SK-N-SH (cell line): Measurements from ENCODE around the gene MPP3. TPM values are rescaled to one million over a fixed set of nuclear protein-coding genes. Genes with fewer than 3 reads are reported as not detected.

Source experiments
- CTCF ChIA-PET: fragments of 300-600, 350-600 bp; formaldehyde crosslinking; extraction: SDS; loops from one replicate; lab custom pipeline; 2021; lab: Yijun Ruan, JAX
- POLR2A ChIA-PET: fragments of 350-600 bp; sonication (Branson Sonifier 250); formaldehyde crosslinking; extraction: SDS; loops from one replicate; lab custom pipeline; 2020; ENCODE audit warnings: antibody characterized with exemption, inconsistent platforms; lab: Yijun Ruan, JAX
- DNase-seq: peaks from one replicate; pipeline ENCODE4 v3.0.0; 2012
- H2AFZ ChIP-seq: fragments of 200-600 bp; sonication (generic); 2 replicates; pipeline ENCODE4 v1.8.1; 2016; ENCODE audit warnings: antibody characterized with exemption, mild to moderate bottlenecking, low read depth
- H3F3A ChIP-seq: fragments of 200-600 bp; sonication (generic); replicated peaks from 2 replicates; pipeline ENCODE3; 2016; ENCODE audit warnings: antibody characterized with exemption, mild to moderate bottlenecking; ENCODE audit not compliant: insufficient read depth
- H3K27ac ChIP-seq, 2 experiments: fragments of 200-500 bp in 1 of 2; fragments of 200-600 bp in 1 of 2; sonication (Bioruptor generic) in 1 of 2; sonication (generic), shearing (Covaris generic) in 1 of 2; 2 replicates each; pipeline versions ENCODE4 v1.5.1 to v1.6.1; 2014 to 2016; ENCODE audit warnings: low read depth in 2 of 2, inconsistent platforms in 1 of 2, low read length in 1 of 2, mild to moderate bottlenecking in 1 of 2, mixed read lengths in 1 of 2
- H3K27me3 ChIP-seq: fragments of 200-600 bp; sonication (generic), shearing (Covaris generic); 2 replicates; pipeline ENCODE4 v1.6.1; 2016; ENCODE audit warnings: mixed run types; ENCODE audit not compliant: insufficient read depth
- H3K36me3 ChIP-seq, 2 experiments: fragments of 200-500 bp in 1 of 2; fragments of 200-600 bp in 1 of 2; sonication (Bioruptor generic) in 1 of 2; sonication (generic) in 1 of 2; replicated peaks in 1 of 2; 2 replicates each; pipeline versions ENCODE3 to v1.5.1; 2014 to 2016; ENCODE audit warnings: low read length in 1 of 2, mild to moderate bottlenecking in 1 of 2; ENCODE audit not compliant: insufficient read depth in 2 of 2, control insufficient read depth in 1 of 2
- H3K4me1 ChIP-seq, 2 experiments: fragments of 200-500 bp in 1 of 2; fragments of 200-600 bp in 1 of 2; sonication (Bioruptor generic) in 1 of 2; sonication (generic), shearing (Covaris generic) in 1 of 2; 2 replicates each; pipeline versions ENCODE4 v1.5.1 to v1.6.1; 2014 to 2016; ENCODE audit warnings: low read depth in 1 of 2, low read length in 1 of 2, mixed run types in 1 of 2; ENCODE audit not compliant: insufficient read depth in 2 of 2, control insufficient read depth in 1 of 2
- H3K4me2 ChIP-seq: fragments of 200-600 bp; sonication (generic), shearing (Covaris generic); 2 replicates; pipeline ENCODE4 v1.6.1; 2017; ENCODE audit warnings: mixed run types
- H3K4me3 ChIP-seq, 2 experiments: fragments of 200-500 bp in 1 of 2; fragments of 200-600 bp in 1 of 2; sonication (Bioruptor generic) in 1 of 2; sonication (generic), shearing (Covaris generic) in 1 of 2; 2 replicates each; pipeline versions ENCODE4 v1.5.1 to v1.8.1; 2014 to 2016; ENCODE audit warnings: low read depth in 2 of 2, inconsistent platforms in 1 of 2, low read length in 1 of 2, mild to moderate bottlenecking in 1 of 2, mixed read lengths in 1 of 2, moderate library complexity in 1 of 2
- H3K79me2 ChIP-seq: fragments of 200-600 bp; sonication (generic); 2 replicates; pipeline ENCODE4 v1.8.1; 2017; ENCODE audit warnings: mild to moderate bottlenecking; ENCODE audit not compliant: insufficient read depth
- H3K9ac ChIP-seq: fragments of 200-600 bp; sonication (generic); 2 replicates; pipeline ENCODE4 v1.6.1; 2017; ENCODE audit warnings: mixed run types
- H3K9me2 ChIP-seq: fragments of 200-600 bp; sonication (generic); 2 replicates; pipeline ENCODE4 v1.6.1; 2017; ENCODE audit warnings: mixed run types
- H3K9me3 ChIP-seq: fragments of 200-600 bp; sonication (generic); 2 replicates; pipeline ENCODE4 v1.6.1; 2017; ENCODE audit warnings: mixed run types, mild to moderate bottlenecking, moderate library complexity
- H4K20me1 ChIP-seq: fragments of 200-600 bp; sonication (generic); 2 replicates; pipeline ENCODE4 v1.6.1; 2017; ENCODE audit warnings: mild to moderate bottlenecking, mixed run types; ENCODE audit not compliant: insufficient read depth
- CHD2 ChIP-seq: fragments of 150-350 bp; IDR thresholded peaks from 2 replicates; pipeline ENCODE4 v1.6.1; 2018; ENCODE audit warnings: low read length; ENCODE audit not compliant: partially characterized antibody
- ELF1 ChIP-seq: IDR thresholded peaks from 2 replicates; pipeline ENCODE4 v1.4.0; 2012
- FOSL2 ChIP-seq: IDR thresholded peaks from 2 replicates; pipeline ENCODE4 v1.4.0; 2012; ENCODE audit warnings: low read depth, mild to moderate bottlenecking, moderate library complexity, borderline replicate concordance
- FOXM1 ChIP-seq: IDR thresholded peaks from 2 replicates; pipeline ENCODE4 v1.4.0; 2012; ENCODE audit warnings: low read depth, mild to moderate bottlenecking
- GATA2 ChIP-seq: sonication (generic); formaldehyde crosslinking; IDR thresholded peaks from 2 replicates; pipeline ENCODE4 v1.5.0; 2020; ENCODE audit warnings: mild to moderate bottlenecking, missing genetic modification reagents
- JUND ChIP-seq: IDR thresholded peaks from 2 replicates; pipeline ENCODE4 v1.4.0; 2012
- MEF2A ChIP-seq: IDR thresholded peaks from 2 replicates; pipeline ENCODE4 v1.4.0; 2012; ENCODE audit warnings: low read depth, borderline replicate concordance
- MXI1 ChIP-seq: IDR thresholded peaks from 2 replicates; pipeline ENCODE4 v1.6.1; 2012; ENCODE audit warnings: mild to moderate bottlenecking, low read depth, low read length, improper control_type of control experiment
- NFIC ChIP-seq: IDR thresholded peaks from 2 replicates; pipeline ENCODE4 v1.4.0; 2012; ENCODE audit warnings: borderline replicate concordance
- NRF1 ChIP-seq: IDR thresholded peaks from 2 replicates; pipeline ENCODE4 v1.6.1; 2012; ENCODE audit warnings: low read depth, mild to moderate bottlenecking, low read length
- RAD21 ChIP-seq: IDR thresholded peaks from 2 replicates; pipeline ENCODE4 v1.6.1; 2012; ENCODE audit warnings: mild to moderate bottlenecking, low read length
- RXRA ChIP-seq: IDR thresholded peaks from 2 replicates; pipeline ENCODE4 v1.4.0; 2012; ENCODE audit warnings: low read depth, mild to moderate bottlenecking, borderline replicate concordance
- SIN3A ChIP-seq: IDR thresholded peaks from 2 replicates; pipeline ENCODE4 v1.6.1; 2012; ENCODE audit warnings: low read depth, mild to moderate bottlenecking, low read length, moderate library complexity, borderline replicate concordance
- SMC3 ChIP-seq: IDR thresholded peaks from 2 replicates; pipeline ENCODE4 v1.6.1; 2012; ENCODE audit warnings: low read depth, low read length, improper control_type of control experiment
- TAF1 ChIP-seq: IDR thresholded peaks from 2 replicates; pipeline ENCODE4 v1.6.1; 2012; ENCODE audit warnings: low read depth, mild to moderate bottlenecking, low read length, moderate library complexity, borderline replicate concordance
- TCF12 ChIP-seq: IDR thresholded peaks from 2 replicates; pipeline ENCODE4 v1.4.0; 2012
- YY1 ChIP-seq: IDR thresholded peaks from 2 replicates; pipeline ENCODE4 v1.4.0; 2012; ENCODE audit warnings: low read depth, mild to moderate bottlenecking
- whole genome bisulfite sequencing: methylation state at CpG from one replicate; pipeline ENCODE4 v1.1.6; 2017; ENCODE audit warnings: low lambda C conversion rate; 5-methylcytosine and 5-hydroxymethylcytosine counted together
- polyA plus RNA-seq, 3 experiments: library from polyadenylated mRNA; depleted of rRNA; stranded (reverse); fragments of >200 nt; gene quantifications; 2 replicates each; pipeline ENCODE4 v1.2.3, GENCODE V29; 2012
- TF ChIP-seq, protein P1 (sequence below): IDR thresholded peaks from 2 replicates; pipeline ENCODE4 v1.6.1; 2012; ENCODE audit warnings: mild to moderate bottlenecking, low read depth, low read length, moderate library complexity
- TF ChIP-seq, protein P2 (sequence below): IDR thresholded peaks from 2 replicates; pipeline ENCODE4 v1.4.0; 2012; ENCODE audit warnings: low read depth
- TF ChIP-seq, protein P3 (sequence below): fragments of 150-350 bp; IDR thresholded peaks from 2 replicates; pipeline ENCODE4 v1.6.1; 2016; ENCODE audit warnings: mild to moderate bottlenecking, low read depth, low read length
- TF ChIP-seq, protein P4 (sequence below): fragments of 150-350 bp; IDR thresholded peaks from 2 replicates; pipeline ENCODE4 v1.6.1; 2017; ENCODE audit warnings: antibody characterized with exemption, low read length, low read depth, borderline replicate concordance

MPP3 gene
- polyA plus RNA-seq, 1 of the 3 experiments (the other 2 are of a cell fraction), result 14.1 TPM

DNA sequence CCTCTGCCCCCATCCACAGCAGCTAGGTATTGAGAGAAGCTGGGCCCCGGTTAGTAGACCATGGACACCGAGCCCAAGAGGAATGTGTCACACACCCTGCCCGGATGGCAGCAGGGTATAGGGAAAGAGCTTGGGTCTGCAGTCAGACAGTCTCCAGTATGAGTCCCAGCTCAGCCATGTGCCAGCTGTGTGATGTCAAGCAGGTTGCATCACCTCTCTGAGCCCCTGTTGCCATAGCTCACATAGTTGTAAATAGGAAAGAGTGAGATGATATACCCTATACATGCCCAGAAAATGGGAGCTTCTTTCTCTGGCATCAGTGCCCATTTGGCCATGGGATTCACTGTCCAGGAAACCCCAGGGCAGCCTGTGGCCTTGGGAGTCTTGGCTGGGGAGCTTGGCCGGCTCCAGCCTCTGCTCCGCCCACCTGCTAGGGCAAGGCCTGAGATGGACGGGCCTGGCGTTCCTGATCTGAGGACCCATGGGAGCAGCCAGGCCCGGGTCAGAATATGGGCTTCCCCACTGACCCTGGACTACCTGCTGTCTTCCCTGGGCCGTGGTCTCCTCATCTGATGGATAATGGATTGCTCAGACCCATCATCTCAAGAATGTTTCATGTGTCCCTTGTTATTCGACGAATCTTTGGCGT is 27.3 kb upstream of the MPP3 start:
- Histone ChIP-seq H3K9me2 (no peaks in the 10 kb centered on the region), H3K27me3 (peaks cover 16% of the 10 kb centered on the region; the same call in 1 of the 2 replicates), H3K9ac (no peak overlapping the region), H3K4me2 (no peak overlapping the region), H4K20me1 (no peaks in the 10 kb centered on the region), H2AFZ (no peak overlapping the region), H3K9me3 (no peaks in the 10 kb centered on the region), H3F3A (no peaks in the 10 kb centered on the region), H3K79me2 (no peaks in the 10 kb centered on the region), H3K4me1 (no peaks in the 10 kb centered on the region; a peak in 1 of 4 replicates), H3K36me3 (no peaks in the 10 kb centered on the region), H3K4me3 (no peak overlapping the region), H3K27ac (no peak overlapping the region)
- CTCF ChIA-PET, result interaction anchor here (1.2 to 12.5 kb wide), 4 partner anchors 8 to 19 kb away, joined by 3 to 106 read pairs (median 15); partner anchors contain the start of gene CD300LG
- WGBS, result 78% methylated on average over 8 of the region's 12 CpGs
- POLR2A ChIA-PET, result no interaction called here
- no peak for DNase-seq
- TF ChIP-seq FOXM1 (no peak), ELF1 (no peak), GATA2 (CRISPR knock-in tag) (no peak), JUND (no peak), FOSL2 (no peak), MXI1 (no peak), RAD21 (no peak), TAF1 (no peak), RXRA (no peak)

DNA sequence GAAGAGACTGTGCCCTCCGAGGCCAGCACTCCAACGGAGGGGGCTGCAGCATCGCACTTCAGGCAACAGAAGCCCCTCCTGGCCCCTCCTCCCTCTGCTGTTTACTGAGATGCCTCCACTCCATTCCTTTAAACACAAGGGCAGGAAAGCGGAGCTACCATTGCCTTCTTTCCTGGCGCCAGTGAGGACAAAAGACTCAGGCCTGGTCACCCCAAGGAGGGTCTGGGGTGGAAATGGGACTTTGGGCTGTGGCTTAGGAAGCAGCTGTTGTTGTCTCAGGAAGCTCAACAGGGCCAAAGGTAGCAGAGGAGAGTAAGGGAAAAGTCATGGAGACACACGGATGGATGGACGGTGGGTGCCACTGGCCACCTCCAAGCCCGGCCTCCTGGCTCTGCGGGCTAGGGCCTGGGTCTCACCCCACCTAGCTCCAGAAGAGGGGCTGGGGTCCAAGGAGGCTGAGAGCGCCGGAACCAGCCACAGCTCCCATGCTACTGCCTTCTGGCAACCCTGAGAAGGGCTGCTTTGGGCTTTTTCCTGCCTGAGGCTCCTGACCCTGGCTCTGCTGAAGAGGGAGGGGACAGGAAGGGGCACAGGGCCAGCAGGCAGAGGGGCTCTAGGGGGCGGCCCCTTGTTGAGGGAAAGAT is 25.1 kb upstream of the MPP3 start:
- no peaks in the 10 kb centered on the region for H4K20me1 ChIP-seq
- CTCF ChIA-PET, result interaction anchor here (0.8 to 4.6 kb wide), 7 partner anchors 10 to 184 kb away, joined by 3 to 51 read pairs (median 3); partner anchors contain the start of gene CD300LG

More for the DNA sequence above, 25.1 kb upstream of the MPP3 start:
- no peaks in the 10 kb centered on the region for H3K36me3 ChIP-seq
- 63% methylated on average over 10 of the region's 12 CpGs for WGBS
- TF ChIP-seq SMC3 (no peak), NFIC (no peak), FOXM1 (no peak), ELF1 (no peak), TCF12 (no peak), SIN3A (no peak), MEF2A (no peak), CHD2 (no peak), YY1 (no peak), NRF1 (no peak), TAF1 (no peak)
- TF ChIP-seq, protein P1, sequence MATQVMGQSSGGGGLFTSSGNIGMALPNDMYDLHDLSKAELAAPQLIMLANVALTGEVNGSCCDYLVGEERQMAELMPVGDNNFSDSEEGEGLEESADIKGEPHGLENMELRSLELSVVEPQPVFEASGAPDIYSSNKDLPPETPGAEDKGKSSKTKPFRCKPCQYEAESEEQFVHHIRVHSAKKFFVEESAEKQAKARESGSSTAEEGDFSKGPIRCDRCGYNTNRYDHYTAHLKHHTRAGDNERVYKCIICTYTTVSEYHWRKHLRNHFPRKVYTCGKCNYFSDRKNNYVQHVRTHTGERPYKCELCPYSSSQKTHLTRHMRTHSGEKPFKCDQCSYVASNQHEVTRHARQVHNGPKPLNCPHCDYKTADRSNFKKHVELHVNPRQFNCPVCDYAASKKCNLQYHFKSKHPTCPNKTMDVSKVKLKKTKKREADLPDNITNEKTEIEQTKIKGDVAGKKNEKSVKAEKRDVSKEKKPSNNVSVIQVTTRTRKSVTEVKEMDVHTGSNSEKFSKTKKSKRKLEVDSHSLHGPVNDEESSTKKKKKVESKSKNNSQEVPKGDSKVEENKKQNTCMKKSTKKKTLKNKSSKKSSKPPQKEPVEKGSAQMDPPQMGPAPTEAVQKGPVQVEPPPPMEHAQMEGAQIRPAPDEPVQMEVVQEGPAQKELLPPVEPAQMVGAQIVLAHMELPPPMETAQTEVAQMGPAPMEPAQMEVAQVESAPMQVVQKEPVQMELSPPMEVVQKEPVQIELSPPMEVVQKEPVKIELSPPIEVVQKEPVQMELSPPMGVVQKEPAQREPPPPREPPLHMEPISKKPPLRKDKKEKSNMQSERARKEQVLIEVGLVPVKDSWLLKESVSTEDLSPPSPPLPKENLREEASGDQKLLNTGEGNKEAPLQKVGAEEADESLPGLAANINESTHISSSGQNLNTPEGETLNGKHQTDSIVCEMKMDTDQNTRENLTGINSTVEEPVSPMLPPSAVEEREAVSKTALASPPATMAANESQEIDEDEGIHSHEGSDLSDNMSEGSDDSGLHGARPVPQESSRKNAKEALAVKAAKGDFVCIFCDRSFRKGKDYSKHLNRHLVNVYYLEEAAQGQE, result no peak
- TF ChIP-seq, protein P2, sequence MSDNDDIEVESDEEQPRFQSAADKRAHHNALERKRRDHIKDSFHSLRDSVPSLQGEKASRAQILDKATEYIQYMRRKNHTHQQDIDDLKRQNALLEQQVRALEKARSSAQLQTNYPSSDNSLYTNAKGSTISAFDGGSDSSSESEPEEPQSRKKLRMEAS, result no peak
- TF ChIP-seq, protein P3, sequence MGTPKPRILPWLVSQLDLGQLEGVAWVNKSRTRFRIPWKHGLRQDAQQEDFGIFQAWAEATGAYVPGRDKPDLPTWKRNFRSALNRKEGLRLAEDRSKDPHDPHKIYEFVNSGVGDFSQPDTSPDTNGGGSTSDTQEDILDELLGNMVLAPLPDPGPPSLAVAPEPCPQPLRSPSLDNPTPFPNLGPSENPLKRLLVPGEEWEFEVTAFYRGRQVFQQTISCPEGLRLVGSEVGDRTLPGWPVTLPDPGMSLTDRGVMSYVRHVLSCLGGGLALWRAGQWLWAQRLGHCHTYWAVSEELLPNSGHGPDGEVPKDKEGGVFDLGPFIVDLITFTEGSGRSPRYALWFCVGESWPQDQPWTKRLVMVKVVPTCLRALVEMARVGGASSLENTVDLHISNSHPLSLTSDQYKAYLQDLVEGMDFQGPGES, result no peak
- TF ChIP-seq, protein P4, sequence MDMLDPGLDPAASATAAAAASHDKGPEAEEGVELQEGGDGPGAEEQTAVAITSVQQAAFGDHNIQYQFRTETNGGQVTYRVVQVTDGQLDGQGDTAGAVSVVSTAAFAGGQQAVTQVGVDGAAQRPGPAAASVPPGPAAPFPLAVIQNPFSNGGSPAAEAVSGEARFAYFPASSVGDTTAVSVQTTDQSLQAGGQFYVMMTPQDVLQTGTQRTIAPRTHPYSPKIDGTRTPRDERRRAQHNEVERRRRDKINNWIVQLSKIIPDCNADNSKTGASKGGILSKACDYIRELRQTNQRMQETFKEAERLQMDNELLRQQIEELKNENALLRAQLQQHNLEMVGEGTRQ, result no peak
- H3K4me2 ChIP-seq, result no peak overlapping the region
- H2AFZ ChIP-seq, result no peak overlapping the region
- H3K9me3 ChIP-seq, result no peaks in the 10 kb centered on the region
- H3K9ac ChIP-seq, result no peak overlapping the region
- H3K27me3 ChIP-seq, result peaks cover 27% of the 10 kb centered on the region; the same call in 1 of the 2 replicates
- POLR2A ChIA-PET, result no interaction called here
- DNase-seq, result no peak
- H3F3A ChIP-seq, result no peaks in the 10 kb centered on the region
- H3K4me3 ChIP-seq, result no peak overlapping the region
- H3K79me2 ChIP-seq, result no peaks in the 10 kb centered on the region
- H3K9me2 ChIP-seq, result no peaks in the 10 kb centered on the region
- H3K4me1 ChIP-seq, result no peaks in the 10 kb centered on the region; a peak in 1 of 4 replicates
- H3K27ac ChIP-seq, result no peak overlapping the region
